Measurements from ENCODE around the gene ADAMTS3.
A peak's percentile ranks its signal among the peaks of the same experiment; 100 is the strongest.
"Not testable (repeated sequence)": the region's sequence is repeated elsewhere in the genome, so short reads cannot be mapped to it uniquely, and the experiment has no call there.

ADAMTS3 gene

GRCh38 chr4:72427057-72427456, 142.0 kb downstream of the ADAMTS3 start:
- DNase-seq (ENCODE audit: low read depth) = no peak
- TF ChIP-seq CTCF (IDR thresholded peaks at IDR 0.05; ENCODE audit: control insufficient read depth, extremely low read depth, insufficient read depth) = no peak

GRCh38 chr4:72425908-72426307, 143.1 kb downstream of the ADAMTS3 start:
- not testable (repeated sequence) for DNase-seq (ENCODE audit: low read depth); H3K4me3 ChIP-seq (ENCODE audit: low read depth, low read length)

More at GRCh38 chr4:72427057-72427456, 142.0 kb downstream of the ADAMTS3 start:
- H3K4me3 ChIP-seq (ENCODE audit: low read depth, low read length) = no peak overlapping the region

DNA sequence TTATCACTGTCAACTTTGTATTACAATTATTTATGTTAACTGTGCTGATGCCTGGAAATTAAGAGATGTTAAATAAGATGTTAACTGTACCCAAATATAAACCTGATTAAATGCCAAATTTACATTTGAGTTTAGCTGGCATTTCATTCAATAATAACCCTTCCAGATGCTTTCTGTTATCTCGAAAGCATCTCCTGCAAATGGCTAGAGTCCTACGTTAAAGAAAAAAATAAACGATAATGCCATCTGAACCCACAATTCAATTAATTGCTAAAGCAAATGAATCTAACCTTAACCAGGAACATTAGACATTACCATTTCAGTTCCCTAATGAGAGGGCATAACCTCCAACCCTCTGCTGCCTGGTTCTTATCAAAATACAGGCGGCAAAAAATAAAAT, 145.0 kb downstream of the ADAMTS3 start:
- no peak overlapping the region for H3K4me3 ChIP-seq (ENCODE audit: low read depth, low read length)
- no peak for TF ChIP-seq CTCF (IDR thresholded peaks at IDR 0.05; ENCODE audit: control insufficient read depth, extremely low read depth, insufficient read depth)
- DNase-seq (ENCODE audit: low read depth) = no peak

DNA sequence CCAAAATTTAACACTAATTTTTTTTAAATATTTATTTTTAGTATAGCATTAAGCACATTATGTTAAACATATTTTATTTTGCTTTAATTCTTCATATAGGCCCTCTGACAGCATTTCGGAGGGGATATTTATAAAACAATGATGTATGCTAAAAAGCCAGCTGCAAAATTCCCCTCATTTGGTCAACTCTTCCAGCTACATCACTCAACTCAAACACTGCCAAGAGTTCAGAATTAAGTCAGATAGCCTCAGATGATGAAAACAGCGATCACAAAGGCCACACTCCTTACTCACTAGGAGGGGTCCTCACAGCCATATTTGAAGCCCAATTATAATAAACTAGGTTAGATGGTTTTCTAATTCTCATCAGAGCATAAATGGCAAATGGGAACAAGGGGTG, 146.6 kb downstream of the ADAMTS3 start:
- TF ChIP-seq CTCF (IDR thresholded peaks at IDR 0.05; ENCODE audit: control insufficient read depth, extremely low read depth, insufficient read depth) = no peak
- no peak for DNase-seq (ENCODE audit: low read depth)
- no peak overlapping the region for H3K4me3 ChIP-seq (ENCODE audit: low read depth, low read length)

GRCh38 chr4:72418458-72418857, 150.6 kb downstream of the ADAMTS3 start:
- H3K4me3 ChIP-seq (ENCODE audit: low read depth, low read length) = no peak overlapping the region
- no peak for TF ChIP-seq CTCF (IDR thresholded peaks at IDR 0.05; ENCODE audit: control insufficient read depth, extremely low read depth, insufficient read depth)
- peak; percentile 22 for DNase-seq (ENCODE audit: low read depth)

- no peak overlapping the region for H3K4me3 ChIP-seq (ENCODE audit: low read depth, low read length)
- TF ChIP-seq CTCF (IDR thresholded peaks at IDR 0.05; ENCODE audit: control insufficient read depth, extremely low read depth, insufficient read depth) = no peak
- no peak for DNase-seq (ENCODE audit: low read depth)
These were observed 158.9 kb downstream of the ADAMTS3 start for GRCh38 chr4:72410158-72410557.

DNA sequence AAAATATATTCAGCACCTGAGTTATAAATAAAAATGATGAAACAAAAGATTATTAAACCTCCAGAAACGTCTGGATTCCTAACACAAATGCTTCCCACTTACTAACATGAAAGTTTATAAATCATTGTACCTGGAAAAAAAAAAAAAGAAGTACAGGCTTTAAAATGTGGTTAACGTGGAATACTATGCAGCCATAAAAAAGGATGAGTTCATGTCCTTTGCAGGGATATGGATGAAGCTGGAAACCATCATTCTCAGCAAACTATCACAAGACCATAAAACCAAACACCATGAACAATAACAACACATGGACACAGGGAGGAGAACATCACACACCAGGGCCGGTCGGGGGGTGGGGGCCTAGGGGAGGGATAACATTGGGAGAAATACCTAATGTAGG, 160.5 kb downstream of the ADAMTS3 start:
- TF ChIP-seq CTCF (IDR thresholded peaks at IDR 0.05; ENCODE audit: control insufficient read depth, extremely low read depth, insufficient read depth) = no peak
- H3K4me3 ChIP-seq (ENCODE audit: low read depth, low read length) = no peak overlapping the region
- DNase-seq (ENCODE audit: low read depth) = no peak

Measured in LNCaP clone FGC (cell line).